ENCODE results near the gene PPIF.

PPIF gene

DNA sequence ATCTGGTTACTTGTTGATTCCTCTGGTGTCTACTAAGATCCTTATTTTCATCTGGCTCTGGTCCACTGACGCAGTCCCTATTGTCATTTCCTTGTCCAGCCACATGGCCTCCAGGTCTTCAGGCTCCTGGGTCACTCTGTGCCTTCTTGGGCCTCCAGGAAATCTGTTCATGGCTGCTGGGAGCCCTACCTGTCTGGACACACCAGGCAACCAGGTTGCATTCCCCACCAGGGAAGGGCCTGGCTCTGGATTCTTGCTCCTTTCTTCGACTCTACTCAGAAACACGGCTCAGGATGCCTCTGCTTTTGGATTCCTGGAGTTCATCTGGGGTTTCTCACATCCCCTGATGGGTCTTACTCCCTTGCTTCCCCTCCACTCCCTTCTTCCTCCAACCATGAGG lies 8.0 kb upstream of the PPIF start:
- TF ChIP-seq, protein P1, sequence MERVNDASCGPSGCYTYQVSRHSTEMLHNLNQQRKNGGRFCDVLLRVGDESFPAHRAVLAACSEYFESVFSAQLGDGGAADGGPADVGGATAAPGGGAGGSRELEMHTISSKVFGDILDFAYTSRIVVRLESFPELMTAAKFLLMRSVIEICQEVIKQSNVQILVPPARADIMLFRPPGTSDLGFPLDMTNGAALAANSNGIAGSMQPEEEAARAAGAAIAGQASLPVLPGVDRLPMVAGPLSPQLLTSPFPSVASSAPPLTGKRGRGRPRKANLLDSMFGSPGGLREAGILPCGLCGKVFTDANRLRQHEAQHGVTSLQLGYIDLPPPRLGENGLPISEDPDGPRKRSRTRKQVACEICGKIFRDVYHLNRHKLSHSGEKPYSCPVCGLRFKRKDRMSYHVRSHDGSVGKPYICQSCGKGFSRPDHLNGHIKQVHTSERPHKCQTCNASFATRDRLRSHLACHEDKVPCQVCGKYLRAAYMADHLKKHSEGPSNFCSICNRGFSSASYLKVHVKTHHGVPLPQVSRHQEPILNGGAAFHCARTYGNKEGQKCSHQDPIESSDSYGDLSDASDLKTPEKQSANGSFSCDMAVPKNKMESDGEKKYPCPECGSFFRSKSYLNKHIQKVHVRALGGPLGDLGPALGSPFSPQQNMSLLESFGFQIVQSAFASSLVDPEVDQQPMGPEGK (CRISPR knock-in tag; IDR thresholded peaks at IDR 0.05; ENCODE audit: borderline replicate concordance) = no peak
- TF ChIP-seq, protein P2, sequence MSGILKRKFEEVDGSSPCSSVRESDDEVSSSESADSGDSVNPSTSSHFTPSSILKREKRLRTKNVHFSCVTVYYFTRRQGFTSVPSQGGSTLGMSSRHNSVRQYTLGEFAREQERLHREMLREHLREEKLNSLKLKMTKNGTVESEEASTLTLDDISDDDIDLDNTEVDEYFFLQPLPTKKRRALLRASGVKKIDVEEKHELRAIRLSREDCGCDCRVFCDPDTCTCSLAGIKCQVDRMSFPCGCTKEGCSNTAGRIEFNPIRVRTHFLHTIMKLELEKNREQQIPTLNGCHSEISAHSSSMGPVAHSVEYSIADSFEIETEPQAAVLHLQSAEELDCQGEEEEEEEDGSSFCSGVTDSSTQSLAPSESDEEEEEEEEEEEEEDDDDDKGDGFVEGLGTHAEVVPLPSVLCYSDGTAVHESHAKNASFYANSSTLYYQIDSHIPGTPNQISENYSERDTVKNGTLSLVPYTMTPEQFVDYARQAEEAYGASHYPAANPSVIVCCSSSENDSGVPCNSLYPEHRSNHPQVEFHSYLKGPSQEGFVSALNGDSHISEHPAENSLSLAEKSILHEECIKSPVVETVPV (CRISPR knock-in tag; IDR thresholded peaks at IDR 0.05) = no peak
- TF ChIP-seq ZFP3 (CRISPR knock-in tag; IDR thresholded peaks at IDR 0.05) = no peak
- no peak for TF ChIP-seq TCF4 (CRISPR knock-in tag; IDR thresholded peaks at IDR 0.05; ENCODE audit: borderline replicate concordance)
- no peak for TF ChIP-seq PPARA (CRISPR knock-in tag; IDR thresholded peaks at IDR 0.05; ENCODE audit: borderline replicate concordance)
- TF ChIP-seq ESRRG (CRISPR knock-in tag; IDR thresholded peaks at IDR 0.05) = no peak
- no peak for TF ChIP-seq TSHZ2 (CRISPR knock-in tag; IDR thresholded peaks at IDR 0.05)
- no peak for TF ChIP-seq CREB5 (CRISPR knock-in tag; IDR thresholded peaks at IDR 0.05; ENCODE audit: low read depth)
- TF ChIP-seq ZNF565 (CRISPR knock-in tag; conservative IDR thresholded peaks at IDR 0.05; ENCODE audit: low read depth) = no peak
- TF ChIP-seq CSDC2 (CRISPR knock-in tag; IDR thresholded peaks at IDR 0.05) = no peak
- TF ChIP-seq ZFP30 (CRISPR knock-in tag; IDR thresholded peaks at IDR 0.05) = no peak
- no peak for TF ChIP-seq OSR1 (CRISPR knock-in tag; IDR thresholded peaks at IDR 0.05)
- TF ChIP-seq GLIS3 (CRISPR knock-in tag; IDR thresholded peaks at IDR 0.05) = no peak
- TF ChIP-seq ISL1 (CRISPR knock-in tag; IDR thresholded peaks at IDR 0.05) = no peak
- TF ChIP-seq ZNF8 (CRISPR knock-in tag; IDR thresholded peaks at IDR 0.05) = no peak
- TF ChIP-seq RARB (CRISPR knock-in tag; IDR thresholded peaks at IDR 0.05) = no peak
- no peak for TF ChIP-seq ZNF70 (CRISPR knock-in tag; IDR thresholded peaks at IDR 0.05)
- no peak for TF ChIP-seq SNAI2 (CRISPR knock-in tag; IDR thresholded peaks at IDR 0.05)
- TF ChIP-seq TOX (CRISPR knock-in tag; IDR thresholded peaks at IDR 0.05; ENCODE audit: borderline replicate concordance) = no peak
- ATAC-seq = no peak

GRCh38 chr10:79340646-79341244 lies 6.5 kb upstream of the PPIF start:
- no peak for ATAC-seq
- TF ChIP-seq CREB5 (CRISPR knock-in tag; IDR thresholded peaks at IDR 0.05; ENCODE audit: low read depth) (no peak), SNAI2 (CRISPR knock-in tag; IDR thresholded peaks at IDR 0.05) (no peak), TCF4 (CRISPR knock-in tag; IDR thresholded peaks at IDR 0.05; ENCODE audit: borderline replicate concordance) (no peak), ZC3H10 (CRISPR knock-in tag; IDR thresholded peaks at IDR 0.05) (no peak), OSR1 (CRISPR knock-in tag; IDR thresholded peaks at IDR 0.05) (no peak), ZFP3 (CRISPR knock-in tag; IDR thresholded peaks at IDR 0.05) (no peak), ZNF8 (CRISPR knock-in tag; IDR thresholded peaks at IDR 0.05) (no peak), BACH2 (CRISPR knock-in tag; IDR thresholded peaks at IDR 0.05; ENCODE audit: borderline replicate concordance) (no peak), RARB (CRISPR knock-in tag; IDR thresholded peaks at IDR 0.05) (no peak), ZNF70 (CRISPR knock-in tag; IDR thresholded peaks at IDR 0.05) (no peak), GLIS3 (CRISPR knock-in tag; IDR thresholded peaks at IDR 0.05) (no peak), ARNTL (CRISPR knock-in tag; IDR thresholded peaks at IDR 0.05; ENCODE audit: borderline replicate concordance, low read depth) (no peak), TOX (CRISPR knock-in tag; IDR thresholded peaks at IDR 0.05; ENCODE audit: borderline replicate concordance) (no peak), CSDC2 (CRISPR knock-in tag; IDR thresholded peaks at IDR 0.05) (no peak), ZFP30 (CRISPR knock-in tag; IDR thresholded peaks at IDR 0.05) (no peak), PPARA (CRISPR knock-in tag; IDR thresholded peaks at IDR 0.05; ENCODE audit: borderline replicate concordance) (no peak)
- TF ChIP-seq, protein P1 (CRISPR knock-in tag; IDR thresholded peaks at IDR 0.05; ENCODE audit: borderline replicate concordance) = no peak
- TF ChIP-seq, protein P2 (CRISPR knock-in tag; IDR thresholded peaks at IDR 0.05) = no peak
